ENCODE measurements around the gene NRSN2.
"Not testable (repeated sequence)": the region's sequence is repeated elsewhere in the genome, so short reads cannot be mapped to it uniquely, and the experiment has no call there.

NRSN2 gene

DNA sequence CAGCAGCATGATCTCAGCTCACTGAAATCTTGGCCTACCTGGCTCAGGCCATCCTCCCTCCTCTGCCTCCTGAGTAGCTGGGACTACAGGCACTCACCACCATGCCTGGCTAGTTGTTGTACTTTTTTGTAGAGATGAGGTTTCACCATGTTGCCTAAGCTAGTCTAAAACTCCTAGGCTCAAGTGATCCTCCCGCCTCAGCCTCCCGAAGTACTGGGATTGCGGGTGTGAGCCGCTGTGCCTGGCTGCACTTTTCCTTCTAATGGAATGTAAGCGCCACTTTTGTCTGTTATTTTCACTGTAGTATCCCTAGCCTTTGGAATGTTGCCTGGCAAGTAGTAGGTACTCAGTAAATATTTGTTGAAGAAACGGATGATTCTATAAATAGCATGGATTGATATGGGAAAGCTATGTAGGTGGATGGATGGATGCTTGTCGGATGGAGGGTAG, 23.3 kb downstream of the NRSN2 start:
- DNase-seq = no peak
- in situ Hi-C loops (cut with MboI; ENCODE audit: low pct_unique_long_range_greater_than_20kb, low sequenced_read_pairs) = no loop called here

DNA sequence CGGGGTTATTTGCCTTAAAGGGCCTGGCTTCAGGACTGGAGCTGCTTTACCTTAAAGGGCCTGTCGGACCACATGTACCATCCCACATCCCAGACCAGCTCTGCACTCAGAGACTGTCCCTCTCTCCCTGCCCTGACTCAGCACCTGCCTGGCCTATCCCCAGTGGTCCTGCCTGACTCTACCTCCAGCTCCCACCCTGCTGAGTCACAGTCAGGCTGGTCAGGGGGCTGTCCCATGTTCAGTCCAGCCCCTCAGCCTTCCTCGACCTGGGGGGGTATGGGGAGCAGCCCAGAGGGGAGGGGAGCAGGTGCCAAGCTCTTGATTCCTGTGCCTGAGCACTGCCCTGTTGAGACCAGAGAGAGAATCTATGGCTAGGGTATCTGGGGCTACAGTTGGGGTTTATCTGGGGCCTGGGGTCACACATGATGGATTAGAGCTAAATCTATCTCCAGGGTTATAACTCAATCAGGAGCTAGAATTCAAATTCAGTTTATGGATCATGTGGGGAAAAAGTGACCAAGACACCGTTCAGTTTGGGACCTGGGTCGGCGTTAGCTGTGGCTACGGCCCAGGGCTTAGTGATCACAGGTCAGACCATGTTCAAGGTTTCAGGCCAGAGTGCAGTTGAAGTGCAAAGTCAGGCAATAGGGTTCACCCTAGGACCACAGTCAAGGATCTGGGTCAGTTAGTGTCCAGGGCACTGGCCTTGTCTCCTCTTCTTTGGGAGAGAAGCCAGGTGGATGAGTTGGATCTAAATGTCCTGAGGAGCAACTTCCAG, 24.3 kb downstream of the NRSN2 start:
- in situ Hi-C loops (cut with MboI; ENCODE audit: low pct_unique_long_range_greater_than_20kb, low sequenced_read_pairs) = no loop called here
- DNase-seq = no peak

DNA sequence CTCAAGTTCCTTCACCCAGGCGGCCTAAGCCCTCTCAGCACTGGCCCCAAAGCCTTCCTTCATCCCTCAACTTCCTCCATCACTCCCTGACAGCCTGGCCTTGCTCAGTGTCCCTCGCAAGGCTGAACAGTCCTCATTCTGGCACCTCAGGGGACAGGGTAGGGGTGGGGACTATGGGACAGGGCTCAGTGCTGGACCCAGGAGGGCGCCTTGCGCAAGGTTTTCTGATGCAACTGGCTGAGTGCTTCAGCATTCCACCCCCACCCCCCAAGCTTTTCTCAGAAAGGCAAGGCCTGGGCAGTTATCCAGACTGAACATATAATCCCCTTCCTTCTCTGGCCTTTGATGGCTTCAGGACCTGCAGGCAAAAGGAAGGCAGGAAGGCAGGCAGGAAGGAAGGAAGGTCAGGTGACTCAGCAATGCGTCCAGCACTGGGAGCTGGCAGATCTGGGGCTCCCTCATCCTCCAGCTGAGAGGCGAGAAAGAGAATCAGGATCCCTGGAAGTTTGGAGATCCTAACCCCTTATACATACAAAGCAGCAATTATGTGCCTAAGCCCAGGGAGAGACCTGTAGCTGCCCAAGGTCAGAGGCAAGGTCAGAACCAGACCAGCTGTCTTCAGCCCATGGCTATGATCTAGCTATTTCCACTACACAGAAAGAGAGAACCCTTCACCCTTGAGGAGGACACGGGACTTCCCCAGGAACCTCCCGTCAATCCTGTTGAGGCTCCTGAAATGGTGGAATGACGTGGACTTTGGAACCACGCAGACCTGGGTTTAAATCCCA, 25.0 kb downstream of the NRSN2 start:
- in situ Hi-C loops (cut with MboI; ENCODE audit: low pct_unique_long_range_greater_than_20kb, low sequenced_read_pairs) = no loop called here
- peak; percentile 93 for DNase-seq

DNA sequence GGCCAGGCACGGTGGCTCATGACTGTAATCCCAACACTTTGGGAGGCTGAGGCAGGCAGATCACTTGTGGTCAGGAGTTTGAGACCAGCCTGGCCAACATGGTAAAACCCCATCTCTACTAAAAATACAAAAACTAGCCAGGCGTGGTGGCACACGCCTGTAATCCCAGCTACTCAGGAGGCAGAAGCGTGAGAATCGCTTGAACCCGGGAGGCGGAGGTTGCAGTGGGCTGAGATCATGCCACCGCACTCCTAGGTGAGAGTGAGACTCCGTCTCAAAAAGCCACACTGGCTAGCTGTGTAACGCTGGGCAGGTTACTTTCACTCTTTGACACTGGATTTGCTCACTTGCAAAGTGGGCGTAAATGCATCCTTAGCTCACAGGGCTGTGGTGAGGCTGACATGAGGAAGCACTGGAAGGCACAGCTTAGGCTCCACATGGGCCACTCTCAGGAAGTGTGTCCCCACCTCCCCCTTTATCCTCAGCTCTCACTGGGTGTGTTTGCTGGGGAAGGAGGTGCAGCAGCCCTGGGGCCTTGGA, 25.7 kb downstream of the NRSN2 start:
- in situ Hi-C loops (cut with MboI; ENCODE audit: low pct_unique_long_range_greater_than_20kb, low sequenced_read_pairs) = not testable (repeated sequence)
- peak; percentile 71 for DNase-seq

DNA sequence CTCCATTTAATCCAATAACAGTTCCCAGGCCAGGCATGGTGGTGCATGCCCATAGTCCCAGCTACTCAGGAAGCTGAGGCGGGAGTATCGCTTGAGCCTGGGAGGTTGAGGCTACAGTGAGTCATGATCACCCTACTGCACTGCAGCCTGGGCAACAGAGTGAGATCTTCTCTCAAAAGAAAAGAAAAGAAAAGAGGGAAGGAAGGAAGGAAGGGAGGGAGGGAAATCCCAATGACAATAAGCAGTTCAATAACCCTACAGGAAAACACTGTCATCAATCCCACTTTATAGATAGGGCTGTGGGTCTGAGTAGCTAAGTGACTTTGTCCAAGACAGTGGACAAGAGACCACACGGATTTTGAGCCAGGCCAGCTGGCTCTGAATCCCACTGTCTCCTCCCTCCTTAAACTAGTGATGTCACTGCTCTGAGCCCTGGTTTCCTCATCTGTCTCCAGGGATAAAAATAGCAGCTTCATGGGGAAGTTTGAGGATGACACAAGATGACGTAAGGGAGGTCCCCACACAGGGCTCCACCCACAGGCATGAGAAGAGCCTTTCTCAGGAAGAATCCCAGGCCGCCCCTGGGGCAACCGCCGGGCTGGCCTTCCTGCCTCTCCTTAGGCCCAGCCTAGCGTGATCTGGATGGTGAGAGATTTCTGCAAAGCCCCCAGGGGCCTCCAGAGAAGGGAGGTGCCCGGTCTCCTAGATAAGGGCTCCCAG, 26.4 kb downstream of the NRSN2 start:
- in situ Hi-C loops (cut with MboI; ENCODE audit: low pct_unique_long_range_greater_than_20kb, low sequenced_read_pairs) = no loop called here
- DNase-seq = peak; percentile 87

DNA sequence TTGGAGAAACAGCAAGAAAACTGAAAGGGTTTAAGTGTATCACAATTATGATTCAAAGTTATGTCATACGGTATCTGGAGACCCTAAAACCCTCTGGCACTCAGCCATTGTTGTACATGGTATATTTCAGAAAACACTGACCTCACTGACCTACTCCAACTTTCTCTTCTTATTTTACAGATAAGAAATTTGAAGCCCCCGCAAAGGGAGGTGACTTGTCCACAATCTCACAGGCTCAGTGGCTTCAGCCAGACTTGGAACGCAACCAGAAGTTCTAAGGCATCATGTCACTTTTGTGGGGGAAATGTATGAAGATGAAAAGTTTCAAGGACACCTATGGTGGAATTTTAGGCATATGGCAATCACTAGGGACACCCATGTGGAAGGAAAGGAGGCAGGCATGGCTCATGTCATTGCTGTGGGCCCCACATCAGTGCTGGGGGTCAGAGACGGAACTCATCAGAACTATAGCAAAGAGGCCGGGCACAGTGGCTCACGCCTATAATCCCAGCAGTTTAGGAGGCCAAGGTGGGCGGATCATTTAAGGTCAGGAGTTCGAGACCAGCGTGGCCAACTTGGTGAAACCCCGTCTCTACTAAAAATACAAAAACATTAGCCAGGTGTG, 28.5 kb downstream of the NRSN2 start:
- in situ Hi-C loops (cut with MboI; ENCODE audit: low pct_unique_long_range_greater_than_20kb, low sequenced_read_pairs) = no loop called here

DNA sequence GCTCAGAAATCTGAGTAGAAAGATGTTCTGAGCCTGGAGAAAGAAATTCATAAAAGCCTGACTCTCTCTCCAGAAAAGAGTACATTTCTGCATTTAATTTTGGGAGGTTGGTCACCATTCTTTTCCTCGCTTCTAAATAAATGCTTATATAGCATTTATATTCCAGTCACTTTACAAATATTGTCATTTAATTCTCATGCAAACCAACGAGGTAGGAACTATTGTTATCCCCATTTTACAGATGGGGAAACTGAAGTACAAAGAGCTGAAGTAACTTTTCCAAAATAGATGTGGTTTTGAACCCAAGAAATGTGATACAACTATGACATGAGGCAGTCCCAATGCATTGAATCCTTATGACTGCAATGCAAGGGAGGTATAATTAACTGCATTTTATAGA, 29.2 kb downstream of the NRSN2 start:
- in situ Hi-C loops (cut with MboI; ENCODE audit: low pct_unique_long_range_greater_than_20kb, low sequenced_read_pairs) = no loop called here
- DNase-seq = no peak

More for the DNA sequence above, 28.5 kb downstream of the NRSN2 start:
- no peak for DNase-seq

DNA sequence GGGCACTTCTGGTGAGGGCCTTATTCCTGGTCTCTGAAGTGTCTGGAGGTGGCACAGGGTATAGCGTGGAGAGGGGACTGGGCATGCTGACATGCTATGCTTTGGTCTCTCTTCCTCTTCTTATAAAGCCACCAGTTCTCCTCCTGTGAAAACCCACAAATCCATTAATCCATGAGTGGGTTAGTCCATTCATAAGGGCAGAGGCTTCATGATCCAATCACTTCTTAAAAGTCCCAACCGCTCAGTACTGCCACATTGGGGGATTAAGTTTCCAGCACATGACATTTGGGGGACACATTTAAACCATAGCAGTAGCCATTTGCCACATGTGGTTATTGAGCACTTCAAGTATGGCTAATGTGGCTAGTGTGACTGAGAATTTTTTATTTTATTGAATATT, 29.8 kb downstream of the NRSN2 start:
- in situ Hi-C loops (cut with MboI; ENCODE audit: low pct_unique_long_range_greater_than_20kb, low sequenced_read_pairs) = no loop called here

DNA sequence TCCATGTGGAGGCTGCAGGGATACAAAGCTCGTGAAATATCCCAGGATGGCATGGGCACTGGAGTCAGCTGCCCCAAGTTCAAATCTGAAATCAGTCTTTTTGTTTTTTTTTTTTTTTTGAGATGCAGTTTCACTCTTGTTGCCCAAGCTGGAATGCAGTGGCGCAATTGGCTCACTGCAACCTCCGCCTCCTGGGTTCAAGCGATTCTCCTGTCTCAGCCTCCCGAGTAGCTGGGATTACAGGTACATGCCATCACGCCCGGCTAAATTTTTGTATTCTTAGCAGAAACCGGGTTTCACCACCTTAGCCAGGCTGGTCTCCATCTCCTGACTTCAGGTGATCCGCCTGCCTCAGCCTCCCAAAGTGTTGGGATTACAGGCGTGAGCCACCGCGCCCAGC, 30.7 kb downstream of the NRSN2 start:
- in situ Hi-C loops (cut with MboI; ENCODE audit: low pct_unique_long_range_greater_than_20kb, low sequenced_read_pairs); DNase-seq: not testable (repeated sequence)

More for the DNA sequence above, 29.8 kb downstream of the NRSN2 start:
- DNase-seq = peak; percentile 38

DNA sequence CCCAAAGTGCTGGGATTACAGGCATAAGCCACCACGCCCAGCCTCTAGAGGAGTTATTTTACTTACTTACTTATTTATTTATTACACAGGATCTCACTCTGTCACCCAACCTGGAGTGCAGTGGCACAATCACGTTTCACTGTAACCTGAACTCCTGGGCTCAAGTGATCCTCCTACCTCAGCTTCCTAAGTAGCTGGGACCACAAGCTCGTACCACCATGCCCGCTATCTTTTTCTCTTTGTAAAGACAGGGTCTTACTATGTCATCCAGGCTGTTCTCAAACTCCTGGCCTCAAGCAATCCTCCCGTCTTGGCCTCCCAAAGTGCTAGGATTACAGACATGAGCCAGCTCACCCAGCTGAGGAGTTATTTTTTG, 32.0 kb downstream of the NRSN2 start:
- in situ Hi-C loops (cut with MboI; ENCODE audit: low pct_unique_long_range_greater_than_20kb, low sequenced_read_pairs) = no loop called here
- no peak for DNase-seq

DNA sequence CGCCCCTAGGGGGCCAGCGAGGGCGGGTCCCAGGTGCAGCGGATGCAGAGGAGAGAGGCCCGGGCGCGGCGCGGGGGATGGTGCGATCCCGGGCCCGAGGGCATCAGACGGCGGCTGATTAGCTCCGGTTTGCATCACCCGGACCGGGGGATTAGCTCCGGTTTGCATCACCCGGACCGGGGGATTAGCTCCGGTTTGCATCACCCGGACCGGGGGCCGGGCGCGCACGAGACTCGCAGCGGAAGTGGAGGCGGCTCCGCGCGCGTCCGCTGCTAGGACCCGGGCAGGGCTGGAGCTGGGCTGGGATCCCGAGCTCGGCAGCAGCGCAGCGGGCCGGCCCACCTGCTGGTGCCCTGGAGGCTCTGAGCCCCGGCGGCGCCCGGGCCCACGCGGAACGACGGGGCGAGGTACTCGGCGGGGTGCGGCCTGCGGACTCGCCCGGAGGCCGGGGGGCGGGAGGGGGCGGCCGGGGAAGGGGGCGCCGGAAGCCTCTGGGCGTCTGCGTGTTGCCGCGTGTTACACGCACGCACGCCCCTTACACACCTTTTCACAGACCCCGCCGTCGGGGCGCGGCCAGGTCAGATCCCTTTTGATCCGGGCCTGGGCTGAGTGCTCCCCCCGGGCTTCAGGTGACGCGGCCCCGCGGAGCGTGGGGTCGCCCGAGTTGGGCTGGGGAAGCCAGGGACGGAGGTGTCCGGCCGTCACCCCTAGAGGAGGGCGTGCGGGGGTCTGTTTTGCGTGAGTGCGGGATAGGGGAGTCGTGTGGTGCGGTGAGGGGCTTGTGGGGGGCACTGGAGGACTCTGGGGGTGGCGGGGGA, 34.1 kb downstream of the NRSN2 start:
- DNase-seq = peak; percentile 77
- in situ Hi-C loops (cut with MboI; ENCODE audit: low pct_unique_long_range_greater_than_20kb, low sequenced_read_pairs) = no loop called here

DNA sequence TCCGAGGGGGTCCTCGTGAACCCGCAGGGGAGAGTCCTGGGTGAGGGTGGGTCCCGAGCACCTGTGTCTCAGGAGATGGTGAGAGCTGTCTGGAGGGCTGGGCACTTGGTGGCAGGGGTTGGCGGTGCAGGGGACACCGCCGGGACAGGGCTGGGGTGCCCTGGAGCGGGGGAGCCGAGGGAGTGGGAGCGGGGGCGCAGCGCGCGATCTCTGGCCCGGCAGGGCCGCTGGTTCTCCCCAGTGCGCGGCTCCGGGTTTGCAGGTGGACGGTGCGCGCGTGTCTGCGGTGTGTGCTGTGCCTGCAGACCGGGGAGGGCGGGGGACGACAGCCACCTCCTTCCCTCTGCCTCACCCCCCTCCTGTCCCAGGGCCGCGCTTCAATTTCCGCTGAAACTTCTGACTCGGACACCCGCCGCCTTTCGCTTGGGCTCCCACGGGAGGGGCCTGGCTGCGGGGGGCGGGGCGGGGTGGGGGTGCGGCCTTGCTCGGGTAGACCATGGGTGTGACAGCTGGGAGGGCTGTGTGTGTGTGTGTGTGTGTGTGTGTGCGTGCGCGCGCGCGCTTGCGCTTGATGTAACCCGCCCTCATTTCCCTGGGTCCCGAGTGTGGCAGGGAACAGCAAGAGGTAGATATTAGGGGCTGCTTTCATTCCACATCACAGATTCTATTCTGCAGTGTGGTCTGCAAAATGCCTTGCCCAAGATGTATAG, 34.8 kb downstream of the NRSN2 start:
- in situ Hi-C loops (cut with MboI; ENCODE audit: low pct_unique_long_range_greater_than_20kb, low sequenced_read_pairs) = no loop called here
- DNase-seq = peak; percentile 82

DNA sequence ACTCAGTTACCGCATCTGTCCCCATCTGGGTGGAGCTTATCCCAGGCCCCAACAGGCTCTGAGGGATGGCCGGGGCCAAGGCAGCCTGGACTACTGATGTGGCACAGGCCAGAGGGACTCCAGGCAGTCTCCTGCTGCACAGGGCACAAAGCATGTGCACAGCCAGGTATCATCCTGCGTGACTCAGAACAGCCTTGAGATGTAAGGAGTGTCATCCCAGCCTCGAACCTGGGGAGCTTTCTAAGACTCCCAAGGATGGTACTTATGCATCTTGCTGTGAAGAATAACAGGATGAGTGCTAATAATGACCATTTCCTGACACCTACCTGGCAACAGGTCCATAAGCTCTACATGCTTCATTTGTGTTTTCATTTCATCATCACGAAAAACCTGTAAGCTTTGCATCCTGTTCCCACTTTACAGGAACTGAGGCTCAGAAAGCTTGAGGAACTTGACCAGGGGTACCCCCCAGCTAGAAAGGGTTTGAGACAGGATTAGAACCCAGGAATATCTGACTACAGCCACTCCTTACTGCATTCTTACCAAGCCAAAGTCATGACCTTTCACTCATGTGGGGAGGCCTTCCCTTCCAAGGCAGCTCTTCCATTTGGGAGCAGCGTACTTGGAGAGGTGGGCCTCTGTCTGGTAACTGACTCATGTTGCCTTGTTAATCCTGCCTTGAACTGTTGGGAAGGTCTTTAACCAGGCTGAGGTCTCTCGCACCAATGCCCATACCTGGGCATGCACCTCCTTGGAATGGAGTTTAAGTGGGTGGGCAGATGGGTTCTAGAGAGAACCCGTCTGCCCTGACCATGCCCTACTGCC, 35.6 kb downstream of the NRSN2 start:
- no peak for DNase-seq
- in situ Hi-C loops (cut with MboI; ENCODE audit: low pct_unique_long_range_greater_than_20kb, low sequenced_read_pairs) = no loop called here

DNA sequence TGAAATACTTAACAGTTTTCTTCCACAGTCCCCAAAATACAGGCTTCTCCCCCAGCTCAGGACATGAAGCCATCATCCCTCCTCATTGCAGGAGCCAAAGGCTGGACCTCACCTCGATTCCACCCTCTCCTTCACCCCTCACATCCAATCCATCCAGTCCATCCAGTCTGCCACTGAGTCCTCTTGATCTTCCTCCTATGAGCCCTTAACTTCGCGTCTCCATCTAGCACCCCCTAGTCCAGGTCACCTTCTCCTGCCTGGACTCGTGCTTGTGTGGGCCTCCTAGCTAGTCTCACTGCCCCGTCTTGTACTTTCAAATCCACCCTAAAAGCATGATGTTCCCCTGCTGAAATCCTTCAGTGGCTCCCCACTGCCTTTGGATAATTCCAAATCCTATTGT, 37.0 kb downstream of the NRSN2 start:
- in situ Hi-C loops (cut with MboI; ENCODE audit: low pct_unique_long_range_greater_than_20kb, low sequenced_read_pairs) = no loop called here
- DNase-seq = no peak

DNA sequence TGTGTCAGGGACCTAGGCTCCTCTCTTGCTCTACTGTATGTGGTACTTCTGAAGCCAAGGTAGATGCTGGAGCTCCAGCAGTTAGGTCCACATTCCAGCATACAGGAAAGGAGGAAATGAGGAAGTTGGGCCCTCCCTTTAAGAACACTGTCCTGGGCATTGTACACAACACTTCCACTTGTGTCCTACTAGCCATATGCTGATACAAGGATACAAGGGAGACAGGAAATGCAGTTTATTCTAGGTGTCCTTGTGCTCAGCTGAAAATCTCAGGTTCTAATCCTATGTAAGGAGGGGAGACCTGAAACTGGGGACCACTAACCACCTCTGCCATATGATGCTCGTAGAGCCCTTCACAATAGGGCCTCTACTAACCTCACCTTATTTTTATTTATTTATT, 37.8 kb downstream of the NRSN2 start:
- in situ Hi-C loops (cut with MboI; ENCODE audit: low pct_unique_long_range_greater_than_20kb, low sequenced_read_pairs) = no loop called here
- DNase-seq = no peak

DNA sequence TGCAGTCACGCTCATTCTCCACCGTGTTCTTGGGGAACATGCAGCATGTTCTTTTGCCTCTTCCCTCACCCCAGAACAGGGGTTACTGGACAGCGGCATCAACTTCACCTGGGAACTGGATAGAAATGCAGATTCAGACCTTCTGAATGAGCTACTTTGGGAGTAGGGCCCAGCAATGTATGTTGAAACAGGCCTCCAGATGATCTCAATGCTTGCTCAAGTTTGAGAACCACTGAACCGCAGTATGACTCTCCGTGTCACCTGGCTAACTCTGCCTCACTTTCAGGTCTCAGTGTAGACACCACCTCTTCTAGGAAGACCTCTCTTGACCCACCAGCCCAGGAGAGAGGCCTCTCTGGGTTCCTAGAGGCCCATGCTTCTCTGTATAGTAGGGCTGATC, 38.5 kb downstream of the NRSN2 start:
- DNase-seq = no peak
- in situ Hi-C loops (cut with MboI; ENCODE audit: low pct_unique_long_range_greater_than_20kb, low sequenced_read_pairs) = no loop called here

DNA sequence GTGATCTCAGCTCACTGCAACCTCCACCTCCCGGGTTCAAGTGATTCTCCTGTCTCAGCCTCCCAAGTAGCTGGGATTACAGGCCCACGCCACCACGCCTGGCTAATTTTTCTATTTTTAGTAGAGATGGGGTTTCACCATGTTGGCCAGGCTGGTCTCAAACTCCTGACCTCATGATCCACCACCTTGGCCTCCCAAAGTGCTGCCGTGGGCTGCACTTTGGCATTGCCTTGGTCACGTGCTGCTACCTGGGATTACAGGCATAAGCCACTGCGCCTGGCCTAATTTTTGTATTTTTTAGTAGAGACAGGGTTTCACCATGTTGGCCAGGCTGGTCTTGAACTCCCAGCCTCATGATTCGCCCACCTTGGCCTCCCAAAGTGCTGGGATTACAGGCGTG, 39.7 kb downstream of the NRSN2 start:
- in situ Hi-C loops (cut with MboI; ENCODE audit: low pct_unique_long_range_greater_than_20kb, low sequenced_read_pairs); DNase-seq: not testable (repeated sequence)
